ENCODE measurements around the gene CD151. TPM values are rescaled to one million over a fixed set of nuclear protein-coding genes. Genes with fewer than 3 reads are reported as not detected.
A peak's percentile ranks its signal among the peaks of the same experiment; 100 is the strongest.

CD151 gene
- total RNA-seq, 1 experiment from 2014 or later, result 115 TPM

DNA sequence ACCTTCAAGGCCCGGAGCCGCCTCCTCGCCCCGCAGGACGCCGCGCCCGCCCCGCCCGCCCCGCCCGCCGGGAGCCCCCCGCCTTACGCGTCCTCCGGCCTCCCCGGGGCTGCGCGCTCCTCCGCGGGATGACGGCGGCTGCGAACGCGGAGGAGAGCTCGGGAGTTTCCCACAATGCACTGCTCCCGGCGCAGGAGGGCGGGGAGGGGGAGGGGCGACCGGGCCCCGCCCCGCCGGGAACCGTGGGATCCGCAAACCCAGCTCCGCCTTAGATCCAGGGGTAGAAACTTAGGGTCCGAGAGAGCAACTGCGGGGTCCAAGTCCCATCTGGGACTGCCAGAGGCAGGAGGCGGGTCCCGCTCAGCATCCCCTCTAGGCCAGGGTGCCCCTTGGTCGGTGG lies 42.8 kb upstream of the CD151 start, which contains the start of gene CEND1:
CEND1 (minus strand) TSS at position 148 of the 400 bp plus-strand sequence. CDS start 1,514 bp downstream, outside the sequence.
- peak; percentile 62 for DNase-seq (ENCODE audit: low spot score)

DNA sequence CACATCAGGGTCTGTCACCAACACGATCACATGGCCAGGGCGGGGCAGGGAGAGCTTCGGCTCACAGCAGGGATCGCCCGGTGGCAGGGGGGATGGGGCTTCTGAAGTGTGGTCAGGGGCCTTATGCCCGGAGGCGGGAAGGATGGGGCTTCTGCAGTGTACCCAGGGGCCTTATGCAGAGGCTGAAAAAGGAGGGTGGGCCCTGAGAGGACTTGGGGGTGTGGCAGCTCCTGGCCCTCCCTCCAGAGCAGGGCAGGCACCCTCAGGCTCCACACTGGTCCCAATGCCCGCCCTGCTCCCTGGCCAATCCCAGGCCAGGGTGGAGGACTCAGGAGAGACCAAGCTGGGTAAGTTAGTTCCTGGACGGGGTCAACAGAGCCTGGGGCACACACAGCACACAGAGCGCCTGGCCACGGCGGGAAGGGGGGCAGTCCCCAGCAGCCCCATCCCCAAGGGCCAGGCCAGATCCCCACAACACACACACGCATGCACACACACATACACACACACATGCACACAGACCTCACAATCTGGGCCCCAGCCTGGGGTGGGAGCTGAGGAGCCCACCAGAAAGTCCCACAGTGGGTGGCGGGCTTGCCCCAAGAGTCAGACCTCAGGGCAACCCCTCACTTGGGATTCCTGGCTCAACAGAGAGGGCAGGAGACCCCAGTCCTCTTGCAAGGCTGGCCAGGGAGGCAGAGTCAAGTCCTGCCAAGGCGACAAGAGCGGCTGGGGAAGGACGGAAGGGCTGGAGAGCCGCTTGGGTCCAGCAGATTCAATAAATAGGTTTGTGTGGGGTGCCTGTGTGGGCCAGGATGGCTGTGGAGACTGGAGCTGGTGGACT lies 41.8 kb upstream of the CD151 start:
- no peak overlapping the region; the same call in 1 of the 2 replicates for H3K4me3 Mint-ChIP-seq
- POLR2A ChIA-PET, result interaction anchor here (0.5 to 1.4 kb wide), 7 partner anchors 10 to 64 kb away, joined by 3 to 10 read pairs (median 3); partner anchors contain the start of genes RPLP2 and TSPAN4
- peak; percentile 82 for ATAC-seq
- DNase-seq (ENCODE audit: low spot score), result peak; percentile 73
- 0 out of 2 replicates have a peak overlapping the region, but pooled peaks have one; percentile 67 for H3K27ac Mint-ChIP-seq
- no peaks in the 10 kb centered on the region for H3K36me3 Mint-ChIP-seq
- TF ChIP-seq, protein P1, sequence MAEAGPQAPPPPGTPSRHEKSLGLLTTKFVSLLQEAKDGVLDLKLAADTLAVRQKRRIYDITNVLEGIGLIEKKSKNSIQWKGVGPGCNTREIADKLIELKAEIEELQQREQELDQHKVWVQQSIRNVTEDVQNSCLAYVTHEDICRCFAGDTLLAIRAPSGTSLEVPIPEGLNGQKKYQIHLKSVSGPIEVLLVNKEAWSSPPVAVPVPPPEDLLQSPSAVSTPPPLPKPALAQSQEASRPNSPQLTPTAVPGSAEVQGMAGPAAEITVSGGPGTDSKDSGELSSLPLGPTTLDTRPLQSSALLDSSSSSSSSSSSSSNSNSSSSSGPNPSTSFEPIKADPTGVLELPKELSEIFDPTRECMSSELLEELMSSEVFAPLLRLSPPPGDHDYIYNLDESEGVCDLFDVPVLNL (CRISPR knock-in tag; IDR thresholded peaks at IDR 0.05; ENCODE audit: borderline replicate concordance, low read depth), result no peak
- TF ChIP-seq, protein P2, sequence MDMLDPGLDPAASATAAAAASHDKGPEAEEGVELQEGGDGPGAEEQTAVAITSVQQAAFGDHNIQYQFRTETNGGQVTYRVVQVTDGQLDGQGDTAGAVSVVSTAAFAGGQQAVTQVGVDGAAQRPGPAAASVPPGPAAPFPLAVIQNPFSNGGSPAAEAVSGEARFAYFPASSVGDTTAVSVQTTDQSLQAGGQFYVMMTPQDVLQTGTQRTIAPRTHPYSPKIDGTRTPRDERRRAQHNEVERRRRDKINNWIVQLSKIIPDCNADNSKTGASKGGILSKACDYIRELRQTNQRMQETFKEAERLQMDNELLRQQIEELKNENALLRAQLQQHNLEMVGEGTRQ (CRISPR knock-in tag; IDR thresholded peaks at IDR 0.05), result peak; percentile 61
- TF ChIP-seq TEAD1 (CRISPR knock-in tag; IDR thresholded peaks at IDR 0.05), result no peak
- TF ChIP-seq GTF2I (CRISPR knock-in tag; conservative IDR thresholded peaks at IDR 0.05), result no peak
- TF ChIP-seq ZNF423 (CRISPR knock-in tag; IDR thresholded peaks at IDR 0.05), result no peak
- TF ChIP-seq, protein P3, sequence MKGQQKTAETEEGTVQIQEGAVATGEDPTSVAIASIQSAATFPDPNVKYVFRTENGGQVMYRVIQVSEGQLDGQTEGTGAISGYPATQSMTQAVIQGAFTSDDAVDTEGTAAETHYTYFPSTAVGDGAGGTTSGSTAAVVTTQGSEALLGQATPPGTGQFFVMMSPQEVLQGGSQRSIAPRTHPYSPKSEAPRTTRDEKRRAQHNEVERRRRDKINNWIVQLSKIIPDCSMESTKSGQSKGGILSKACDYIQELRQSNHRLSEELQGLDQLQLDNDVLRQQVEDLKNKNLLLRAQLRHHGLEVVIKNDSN (CRISPR knock-in tag; IDR thresholded peaks at IDR 0.05), result peak; percentile 38; the same call in 1 of the 2 replicates
- no peak for TF ChIP-seq ATF1 (CRISPR knock-in tag; IDR thresholded peaks at IDR 0.05)
- TF ChIP-seq, protein P4, sequence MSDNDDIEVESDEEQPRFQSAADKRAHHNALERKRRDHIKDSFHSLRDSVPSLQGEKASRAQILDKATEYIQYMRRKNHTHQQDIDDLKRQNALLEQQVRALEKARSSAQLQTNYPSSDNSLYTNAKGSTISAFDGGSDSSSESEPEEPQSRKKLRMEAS (CRISPR knock-in tag; IDR thresholded peaks at IDR 0.05), result 0 out of 2 replicates have a peak, but pooled peaks have one; percentile 25
- no peaks in the 10 kb centered on the region for H3K27me3 Mint-ChIP-seq (ENCODE audit: low read depth)
- H3K4me1 Mint-ChIP-seq, result peaks cover 10% of the 10 kb centered on the region; the same call in 1 of the 2 replicates
- CTCF ChIA-PET, result interaction anchor here (0.6 to 2.5 kb wide), 12 partner anchors 12 to 215 kb away, joined by 3 to 9 read pairs (median 4); partner anchors contain the start of genes IRF7, PHRF1 and PNPLA2
- no peaks in the 10 kb centered on the region for H3K9me3 Mint-ChIP-seq

More for the DNA sequence above, 42.8 kb upstream of the CD151 start, which contains the start of gene CEND1:
- ChIA-PET CTCF (interaction anchor here (0.6 to 2.5 kb wide), 12 partner anchors 13 to 354 kb away, joined by 3 to 9 read pairs (median 3); partner anchors contain the start of gene PHRF1), POLR2A (interaction anchor here (0.7 to 1.4 kb wide), 7 partner anchors 9 to 63 kb away, joined by 3 to 10 read pairs (median 3); partner anchors contain the start of genes RPLP2 and TSPAN4)
- peaks cover 9% of the 10 kb centered on the region; the same call in 1 of the 2 replicates for H3K4me1 Mint-ChIP-seq
- no peaks in the 10 kb centered on the region for H3K27me3 Mint-ChIP-seq (ENCODE audit: low read depth)
- H3K27ac Mint-ChIP-seq, result no peak within 1 kb of the TSS
- no peaks in the 10 kb centered on the region for H3K36me3 Mint-ChIP-seq
- ATAC-seq, result peak; percentile 13
- no peaks in the 10 kb centered on the region for H3K9me3 Mint-ChIP-seq
- H3K4me3 Mint-ChIP-seq, result no peak within 1 kb of the TSS; the same call in 1 of the 2 replicates
- TF ChIP-seq ZNF121 (CRISPR knock-in tag; IDR thresholded peaks at IDR 0.05), result 0 out of 2 replicates have a peak, but pooled peaks have one; percentile 56
- TF ChIP-seq NR1H2 (CRISPR knock-in tag; IDR thresholded peaks at IDR 0.05), result no peak
- no peak for TF ChIP-seq ZNF671 (CRISPR knock-in tag; IDR thresholded peaks at IDR 0.05)
- TF ChIP-seq, protein P5, sequence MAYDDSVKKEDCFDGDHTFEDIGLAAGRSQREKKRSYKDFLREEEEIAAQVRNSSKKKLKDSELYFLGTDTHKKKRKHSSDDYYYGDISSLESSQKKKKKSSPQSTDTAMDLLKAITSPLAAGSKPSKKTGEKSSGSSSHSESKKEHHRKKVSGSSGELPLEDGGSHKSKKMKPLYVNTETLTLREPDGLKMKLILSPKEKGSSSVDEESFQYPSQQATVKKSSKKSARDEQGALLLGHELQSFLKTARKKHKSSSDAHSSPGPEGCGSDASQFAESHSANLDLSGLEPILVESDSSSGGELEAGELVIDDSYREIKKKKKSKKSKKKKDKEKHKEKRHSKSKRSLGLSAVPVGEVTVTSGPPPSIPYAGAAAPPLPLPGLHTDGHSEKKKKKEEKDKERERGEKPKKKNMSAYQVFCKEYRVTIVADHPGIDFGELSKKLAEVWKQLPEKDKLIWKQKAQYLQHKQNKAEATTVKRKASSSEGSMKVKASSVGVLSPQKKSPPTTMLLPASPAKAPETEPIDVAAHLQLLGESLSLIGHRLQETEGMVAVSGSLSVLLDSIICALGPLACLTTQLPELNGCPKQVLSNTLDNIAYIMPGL (CRISPR knock-in tag; IDR thresholded peaks at IDR 0.05), result no peak
- TF ChIP-seq SP1 (CRISPR knock-in tag; conservative IDR thresholded peaks at IDR 0.05), result peak; percentile 66
- no peak for TF ChIP-seq MYBL2 (CRISPR knock-in tag; IDR thresholded peaks at IDR 0.05)

Measured in WTC11 (cell line).